ENCODE data around the gene OPALIN. TPM values are rescaled to one million over a fixed set of nuclear protein-coding genes. Genes with fewer than 3 reads are reported as not detected.

The OPALIN gene
- total RNA-seq (not detected), polyA plus RNA-seq (not detected), total RNA-seq (0 reads per million in 6 experiments)

DNA sequence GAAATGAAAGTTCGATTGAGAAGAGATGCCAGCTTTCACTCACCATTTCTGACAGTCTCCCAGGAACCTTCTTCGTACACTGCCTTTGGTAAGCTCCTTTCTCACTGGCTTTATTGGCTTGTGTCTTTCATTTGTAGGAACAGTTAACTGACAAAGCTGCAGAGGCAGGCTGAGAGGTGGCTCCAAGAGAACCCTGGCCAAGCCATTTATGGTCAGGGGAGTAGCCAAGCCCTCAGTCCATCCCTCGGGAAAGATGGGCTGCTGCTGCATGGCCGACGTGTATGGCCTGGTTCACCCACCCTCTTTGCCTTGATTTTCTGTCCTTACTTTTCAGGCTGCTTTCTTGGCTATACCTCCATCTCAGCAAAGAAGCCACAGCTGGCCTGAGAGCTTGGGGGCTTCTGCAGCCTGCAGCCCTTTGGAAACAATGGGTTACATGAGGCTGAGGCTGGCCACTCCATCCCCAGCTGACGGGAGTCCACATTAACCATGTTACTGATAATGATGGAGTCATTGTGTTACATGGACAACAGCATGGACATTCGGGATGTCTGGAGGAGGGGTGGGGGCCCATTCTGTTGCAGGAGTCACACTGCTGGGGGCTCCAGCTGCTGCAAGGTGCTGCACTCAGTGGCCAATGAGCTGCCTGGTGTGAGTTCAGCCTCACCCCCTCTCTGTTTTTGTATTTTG is at the start of gene OPALIN:
Gene OPALIN (minus strand): TSS at position 152 of the 690 bp plus-strand sequence. CDS start 106 bp downstream, at position 46.
- POLR2A ChIA-PET = no interaction called here
- Mint-ChIP-seq H3K4me3 (no peak within 1 kb of the TSS), H3K9me3 (peaks cover 0 to 4% (median 0%) of the 10 kb centered on the region in 9 donors), H3K4me1 (no peaks in the 10 kb centered on the region), H3K27me3 (peaks cover 0 to 18% (median 9%) of the 10 kb centered on the region in 5 donors), H3K27ac (no peak within 1 kb of the TSS), H3K36me3 (no peaks in the 10 kb centered on the region)
- DNase-seq (no peak), ATAC-seq (no peak)

DNA sequence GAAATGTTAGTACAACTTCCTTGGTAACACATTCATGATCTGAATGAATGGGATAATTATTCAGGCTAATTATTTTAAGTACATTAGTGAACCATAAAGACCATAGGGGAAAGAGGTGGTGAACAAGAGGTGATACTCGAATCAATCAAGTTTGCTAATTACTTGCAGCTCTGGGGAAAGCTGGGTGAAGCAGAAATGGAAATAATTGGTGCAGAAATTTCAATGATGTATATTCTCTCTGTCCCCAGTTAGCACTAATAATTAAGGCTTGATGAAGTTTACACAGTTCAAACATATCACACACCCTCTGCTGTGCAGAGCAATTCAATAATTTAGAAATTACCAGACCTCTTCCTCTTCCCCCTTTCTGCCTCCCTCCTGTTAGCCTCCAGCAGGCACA is 49.4 kb upstream of the OPALIN start:
- Mint-ChIP-seq H3K9me3 (no peaks in the 10 kb centered on the region), H3K36me3 (no peaks in the 10 kb centered on the region), H3K4me3 (no peak overlapping the region), H3K27ac (no peak overlapping the region), H3K27me3 (peaks cover 12 to 38% (median 32%) of the 10 kb centered on the region in 5 donors), H3K4me1 (peaks cover 0 to 2% (median 0%) of the 10 kb centered on the region in 4 donors)
- POLR2A ChIA-PET = no interaction called here
- ATAC-seq = no peak
- DNase-seq = no peak

- Mint-ChIP-seq H3K4me1 (peaks cover 0 to 2% (median 0%) of the 10 kb centered on the region in 4 donors), H3K27me3 (peaks cover 11 to 44% (median 33%) of the 10 kb centered on the region in 5 donors), H3K9me3 (no peaks in the 10 kb centered on the region), H3K4me3 (no peak overlapping the region), H3K27ac (no peak overlapping the region), H3K36me3 (no peaks in the 10 kb centered on the region)
- ATAC-seq (no peak), DNase-seq (no peak)
- POLR2A ChIA-PET = no interaction called here
Observed at GRCh38 chr10:96407560-96408069, 48.8 kb upstream of the OPALIN start.

- Mint-ChIP-seq H3K36me3 (no peaks in the 10 kb centered on the region), H3K27me3 (peaks cover 15 to 58% (median 38%) of the 10 kb centered on the region in 5 donors), H3K4me1 (peaks cover 0 to 2% (median 0%) of the 10 kb centered on the region in 4 donors), H3K27ac (no peak overlapping the region), H3K4me3 (no peak overlapping the region), H3K9me3 (no peaks in the 10 kb centered on the region)
- POLR2A ChIA-PET = no interaction called here
- no peak for ATAC-seq
- DNase-seq = no peak
Observed at GRCh38 chr10:96406091-96406490, 47.3 kb upstream of the OPALIN start.

- H3K36me3 Mint-ChIP-seq = no peaks in the 10 kb centered on the region
- no peak overlapping the region for H3K4me3 Mint-ChIP-seq
- H3K4me1 Mint-ChIP-seq = peaks cover 0 to 2% (median 0%) of the 10 kb centered on the region in 4 donors
- DNase-seq = no peak
- H3K27me3 Mint-ChIP-seq = peaks cover 16 to 72% (median 39%) of the 10 kb centered on the region in 5 donors
- POLR2A ChIA-PET = no interaction called here
- no peak overlapping the region for H3K27ac Mint-ChIP-seq
- ATAC-seq = no peak
- no peaks in the 10 kb centered on the region for H3K9me3 Mint-ChIP-seq
Observed at GRCh38 chr10:96402417-96403305, 43.9 kb upstream of the OPALIN start.

DNA sequence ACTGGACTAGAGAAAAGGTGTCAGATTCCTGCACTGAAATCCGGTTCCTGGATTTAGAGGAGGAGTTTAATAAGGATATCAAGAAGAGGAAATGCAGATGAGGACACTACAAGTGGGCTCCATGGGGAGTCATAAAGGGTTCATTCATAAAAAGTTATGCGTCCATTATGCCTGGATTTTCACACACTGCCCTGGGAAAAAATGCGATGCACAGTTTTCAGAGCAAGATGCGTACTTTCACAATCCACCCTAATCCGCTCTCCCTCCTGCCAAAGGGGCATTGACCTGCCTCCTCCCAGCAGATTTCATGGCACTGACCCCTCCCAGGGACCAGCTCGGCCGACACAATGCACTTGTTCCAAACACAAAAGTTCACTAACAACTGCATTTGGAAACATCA is 42.2 kb upstream of the OPALIN start:
- Mint-ChIP-seq H3K27ac (no peak overlapping the region), H3K27me3 (peaks cover 14 to 63% (median 27%) of the 10 kb centered on the region in 5 donors), H3K36me3 (no peaks in the 10 kb centered on the region), H3K9me3 (no peaks in the 10 kb centered on the region), H3K4me1 (peaks cover 0 to 3% (median 1%) of the 10 kb centered on the region in 4 donors), H3K4me3 (no peak overlapping the region)
- DNase-seq (no peak), ATAC-seq (no peak)
- POLR2A ChIA-PET = no interaction called here

GRCh38 chr10:96400465-96400864 is 41.7 kb upstream of the OPALIN start:
- no peaks in the 10 kb centered on the region for H3K36me3 Mint-ChIP-seq
- no peaks in the 10 kb centered on the region for H3K9me3 Mint-ChIP-seq
- peaks cover 0 to 6% (median 1%) of the 10 kb centered on the region in 4 donors for H3K4me1 Mint-ChIP-seq
- no peak for ATAC-seq
- H3K27ac Mint-ChIP-seq = no peak overlapping the region
- DNase-seq = no peak
- H3K4me3 Mint-ChIP-seq = no peak overlapping the region
- H3K27me3 Mint-ChIP-seq = peaks cover 11 to 58% (median 27%) of the 10 kb centered on the region in 5 donors
- POLR2A ChIA-PET = no interaction called here

DNA sequence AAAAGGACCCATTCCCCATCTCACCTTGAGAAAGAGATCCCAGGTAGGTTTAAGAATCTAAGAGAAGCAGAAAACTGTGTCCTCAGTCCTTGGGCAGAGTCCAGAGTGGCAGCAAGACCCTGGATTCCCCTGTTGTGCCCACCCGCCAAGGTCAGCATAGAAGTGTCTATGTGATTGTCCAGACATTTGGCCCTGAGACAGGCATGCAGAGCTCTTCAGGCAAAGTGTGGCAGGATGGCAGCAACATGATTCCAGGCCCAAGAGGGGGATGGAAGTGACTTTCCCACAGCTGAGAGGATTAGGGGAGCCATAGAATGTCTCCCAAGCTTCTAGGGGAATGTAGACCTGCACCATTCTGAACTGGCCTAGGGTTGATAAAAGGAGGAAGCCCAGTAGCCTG is 39.1 kb upstream of the OPALIN start:
- no peak for ATAC-seq
- Mint-ChIP-seq H3K36me3 (no peaks in the 10 kb centered on the region), H3K27me3 (peaks cover 11 to 51% (median 28%) of the 10 kb centered on the region in 5 donors), H3K27ac (no peak overlapping the region), H3K4me1 (peaks cover 0 to 6% (median 1%) of the 10 kb centered on the region in 4 donors), H3K9me3 (no peaks in the 10 kb centered on the region), H3K4me3 (no peak overlapping the region)
- DNase-seq = no peak
- POLR2A ChIA-PET = no interaction called here

- POLR2A ChIA-PET = no interaction called here
- ATAC-seq (peak; percentile 93), DNase-seq (peak; percentile 39 to 78 (median 55))
- Mint-ChIP-seq H3K4me3 (peak overlapping the region; percentile 46 to 76 (median 61)), H3K27ac (no peak overlapping the region), H3K9me3 (no peaks in the 10 kb centered on the region), H3K27me3 (peaks cover 6 to 34% (median 18%) of the 10 kb centered on the region in 5 donors), H3K4me1 (peaks cover 0 to 6% (median 1%) of the 10 kb centered on the region in 4 donors), H3K36me3 (no peaks in the 10 kb centered on the region)
Observed at GRCh38 chr10:96395931-96396877, 37.4 kb upstream of the OPALIN start.

GRCh38 chr10:96390460-96390864 is 31.7 kb upstream of the OPALIN start:
- no peak overlapping the region for H3K4me3 Mint-ChIP-seq
- H3K27me3 Mint-ChIP-seq = peaks cover 6 to 12% (median 7%) of the 10 kb centered on the region in 5 donors
- ATAC-seq (no peak), DNase-seq (no peak)
- H3K27ac Mint-ChIP-seq = no peak overlapping the region
- H3K4me1 Mint-ChIP-seq = no peaks in the 10 kb centered on the region
- H3K36me3 Mint-ChIP-seq = no peaks in the 10 kb centered on the region
- no peaks in the 10 kb centered on the region for H3K9me3 Mint-ChIP-seq
- POLR2A ChIA-PET = no interaction called here

- ATAC-seq (no peak), DNase-seq (no peak)
- no peak overlapping the region for H3K4me3 Mint-ChIP-seq
- H3K27ac Mint-ChIP-seq = no peak overlapping the region
- H3K4me1 Mint-ChIP-seq = no peaks in the 10 kb centered on the region
- POLR2A ChIA-PET = no interaction called here
- H3K27me3 Mint-ChIP-seq = peaks cover 6 to 12% (median 7%) of the 10 kb centered on the region in 5 donors
- H3K9me3 Mint-ChIP-seq = no peaks in the 10 kb centered on the region
- no peaks in the 10 kb centered on the region for H3K36me3 Mint-ChIP-seq
Observed at GRCh38 chr10:96389785-96390184, 31.0 kb upstream of the OPALIN start.

DNA sequence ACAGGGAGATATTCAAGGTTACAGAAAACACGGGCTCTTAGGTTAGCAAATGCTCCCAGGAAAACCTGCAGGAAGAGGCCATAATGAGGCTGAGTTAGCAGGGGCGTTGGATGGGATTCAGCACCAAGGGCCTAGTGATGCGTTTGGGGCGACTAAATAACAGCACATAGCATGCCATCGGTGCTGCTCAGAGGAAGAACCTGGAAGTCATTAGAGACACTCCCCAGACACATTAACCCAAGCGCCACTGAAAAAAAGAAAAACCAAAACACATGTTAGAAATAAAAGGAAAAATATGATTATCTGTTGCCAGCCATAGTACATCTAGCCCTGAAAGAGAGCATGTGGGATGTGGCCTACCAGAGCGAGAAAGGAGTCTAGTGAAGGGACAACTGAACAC is 28.8 kb upstream of the OPALIN start:
- Mint-ChIP-seq H3K9me3 (no peaks in the 10 kb centered on the region), H3K27me3 (peaks cover 6 to 21% (median 11%) of the 10 kb centered on the region in 5 donors), H3K36me3 (no peaks in the 10 kb centered on the region), H3K4me3 (no peak overlapping the region), H3K27ac (no peak overlapping the region), H3K4me1 (no peaks in the 10 kb centered on the region)
- POLR2A ChIA-PET = no interaction called here
- DNase-seq (no peak), ATAC-seq (no peak)
